T-helper 2 cell treated with Interferon-gamma antibody and Interleukin-4, amounts not matched to agents 5 μg/mL and 100 μg/mL, for 36 hours (primary cell): ENCODE results near the gene COL7A1.
A peak's percentile ranks its signal among the peaks of the same experiment; 100 is the strongest.
"Not testable (repeated sequence)": the region's sequence is repeated elsewhere in the genome, so short reads cannot be mapped to it uniquely, and the experiment has no call there.

Source experiments
- DNase-seq: peaks from one replicate; pipeline ENCODE4 v3.0.0; 2021; ENCODE audit warnings: low spot score
- H3K27ac Mint-ChIP-seq: one replicate; pipeline ENCODE4 v1.8.0; 2021; ENCODE audit warnings: mild to moderate bottlenecking, mixed read lengths
- H3K27me3 Mint-ChIP-seq: one replicate; pipeline ENCODE4 v1.8.0; 2021; ENCODE audit warnings: low read depth, mixed read lengths
- H3K36me3 Mint-ChIP-seq: one replicate; pipeline ENCODE4 v1.8.0; 2021; ENCODE audit warnings: low read depth, mixed read lengths
- H3K4me1 Mint-ChIP-seq: one replicate; pipeline ENCODE4 v1.8.0; 2021; ENCODE audit warnings: low read depth, mixed read lengths
- H3K4me3 Mint-ChIP-seq: one replicate; pipeline ENCODE4 v1.8.0; 2022; ENCODE audit warnings: mild to moderate bottlenecking, moderate library complexity, mixed read lengths
- H3K9me3 Mint-ChIP-seq: one replicate; pipeline ENCODE4 v1.8.0; 2021; ENCODE audit warnings: mixed read lengths

The COL7A1 gene

GRCh38 chr3:48536785-48537184 is 58.3 kb downstream of the COL7A1 start:
- no peak overlapping the region for H3K4me3 Mint-ChIP-seq
- no peak for DNase-seq
- peaks cover 3% of the 10 kb centered on the region for H3K4me1 Mint-ChIP-seq
- peaks cover 46% of the 10 kb centered on the region for H3K36me3 Mint-ChIP-seq
- no peaks in the 10 kb centered on the region for H3K9me3 Mint-ChIP-seq
- H3K27me3 Mint-ChIP-seq, result no peaks in the 10 kb centered on the region
- H3K27ac Mint-ChIP-seq, result no peak overlapping the region

DNA sequence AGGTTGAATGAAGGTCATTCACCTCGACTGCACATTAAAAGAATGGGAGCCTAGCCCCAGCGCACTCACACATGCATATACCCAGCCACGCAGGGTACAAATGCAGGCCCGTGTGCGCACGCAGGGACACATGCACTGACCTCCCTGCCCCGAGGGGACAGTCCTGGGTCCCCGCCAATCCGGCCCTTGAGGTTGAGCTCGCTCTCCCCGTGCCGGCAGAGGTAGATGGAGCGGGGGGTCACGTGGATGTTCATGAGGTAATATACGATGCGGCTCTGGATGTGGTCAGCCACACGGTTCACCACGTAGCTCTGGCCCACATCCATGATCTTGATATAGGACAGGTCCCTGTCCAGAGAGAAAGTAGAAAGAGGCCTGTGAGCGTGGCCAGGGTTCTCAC is 59.0 kb downstream of the COL7A1 start:
- no peak overlapping the region for H3K4me3 Mint-ChIP-seq
- peaks cover 3% of the 10 kb centered on the region for H3K4me1 Mint-ChIP-seq
- DNase-seq, result no peak
- H3K27ac Mint-ChIP-seq, result no peak overlapping the region
- no peaks in the 10 kb centered on the region for H3K9me3 Mint-ChIP-seq
- no peaks in the 10 kb centered on the region for H3K27me3 Mint-ChIP-seq
- H3K36me3 Mint-ChIP-seq, result peaks cover 45% of the 10 kb centered on the region

DNA sequence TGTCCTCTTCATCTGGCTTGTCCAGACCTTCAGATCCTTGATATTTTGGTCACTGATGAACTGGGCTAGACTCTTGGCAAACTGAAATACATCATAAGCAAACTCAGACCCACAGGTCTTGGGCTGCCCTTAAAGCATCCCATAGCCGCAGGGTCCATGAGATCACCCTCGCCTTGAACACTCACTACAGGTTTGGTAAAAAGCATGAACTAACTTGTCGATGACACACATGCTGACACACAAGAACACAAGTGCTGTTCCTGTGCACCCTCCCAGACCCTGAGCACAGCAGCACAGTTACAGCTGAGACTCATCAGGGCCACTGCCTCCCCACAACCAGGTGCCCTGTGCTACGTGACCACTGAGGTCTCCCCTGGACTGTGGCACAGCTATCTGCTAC is 59.6 kb downstream of the COL7A1 start:
- no peak overlapping the region for H3K27ac Mint-ChIP-seq

GRCh38 chr3:48532977-48533337 is 62.2 kb downstream of the COL7A1 start:
- Mint-ChIP-seq H3K4me1 (peaks cover 3% of the 10 kb centered on the region), H3K36me3 (peaks cover 52% of the 10 kb centered on the region), H3K4me3 (no peak overlapping the region), H3K27me3 (no peaks in the 10 kb centered on the region), H3K27ac (no peak overlapping the region), H3K9me3 (no peaks in the 10 kb centered on the region)
- DNase-seq, result no peak

More for the DNA sequence above, 59.6 kb downstream of the COL7A1 start:
- Mint-ChIP-seq H3K4me3 (no peak overlapping the region), H3K36me3 (peaks cover 45% of the 10 kb centered on the region), H3K9me3 (no peaks in the 10 kb centered on the region), H3K4me1 (peaks cover 3% of the 10 kb centered on the region), H3K27me3 (no peaks in the 10 kb centered on the region)
- DNase-seq, result no peak

DNA sequence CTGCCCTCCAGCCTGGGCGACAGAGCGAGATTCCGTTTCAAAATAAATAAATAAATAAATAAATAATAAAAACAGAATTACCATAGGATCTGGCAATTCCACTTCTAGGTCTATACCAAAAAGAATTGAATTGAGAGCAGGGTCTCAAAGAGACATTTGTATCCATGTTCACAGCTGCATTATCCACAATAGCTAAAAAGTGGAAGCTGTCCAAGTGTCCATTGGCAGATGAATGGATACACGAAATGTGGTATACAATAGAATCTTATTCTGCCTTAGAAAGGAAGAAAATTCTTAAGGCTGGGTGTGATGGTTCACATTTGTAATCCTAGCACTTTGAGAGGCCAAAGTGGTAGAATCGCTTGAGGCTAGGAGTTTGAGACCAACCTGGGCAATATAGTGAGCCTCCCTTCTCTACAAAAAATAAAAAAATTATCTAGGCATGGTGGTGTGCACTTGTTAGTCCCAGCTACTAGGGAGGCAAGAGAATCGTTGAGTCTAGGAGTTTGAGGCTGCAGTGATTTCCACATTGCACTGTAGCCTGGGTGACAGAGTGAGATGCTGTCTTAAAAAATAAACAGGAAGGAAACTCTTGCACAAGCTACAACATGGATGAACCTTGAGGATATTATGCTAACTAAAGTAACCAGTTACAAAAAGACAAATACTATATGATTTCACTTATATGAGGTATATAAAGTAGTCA is 62.7 kb downstream of the COL7A1 start:
- H3K4me1 Mint-ChIP-seq, result peaks cover 3% of the 10 kb centered on the region

GRCh38 chr3:48530701-48531100 is 64.4 kb downstream of the COL7A1 start:
- not testable (repeated sequence) for H3K9me3 Mint-ChIP-seq, H3K27me3 Mint-ChIP-seq, H3K4me3 Mint-ChIP-seq, DNase-seq, H3K4me1 Mint-ChIP-seq, H3K27ac Mint-ChIP-seq
- peaks cover 57% of the 10 kb centered on the region for H3K36me3 Mint-ChIP-seq

More for the DNA sequence above, 62.7 kb downstream of the COL7A1 start:
- H3K27ac Mint-ChIP-seq, result no peak overlapping the region
- peaks cover 55% of the 10 kb centered on the region for H3K36me3 Mint-ChIP-seq
- DNase-seq, result no peak
- no peak overlapping the region for H3K4me3 Mint-ChIP-seq
- H3K9me3 Mint-ChIP-seq, result no peaks in the 10 kb centered on the region
- H3K27me3 Mint-ChIP-seq, result no peaks in the 10 kb centered on the region

DNA sequence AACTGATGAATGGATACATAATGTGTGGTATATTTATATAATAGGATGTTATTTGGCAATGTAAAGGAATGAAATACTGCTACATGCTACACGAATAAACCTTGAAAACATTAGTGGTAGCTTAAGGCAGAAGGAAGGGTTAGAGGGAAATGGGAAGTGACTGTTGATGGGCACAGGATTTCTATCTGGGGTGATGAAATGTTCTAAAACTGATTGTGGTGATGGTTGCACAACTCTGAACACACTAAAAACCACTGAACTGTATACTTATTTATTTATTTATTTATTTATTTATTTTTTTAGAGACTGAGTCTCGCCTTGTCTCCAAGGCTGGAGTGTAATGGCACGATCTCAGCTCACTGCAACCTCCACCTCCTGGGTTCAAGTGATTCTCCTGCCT is 66.4 kb downstream of the COL7A1 start:
- peaks cover 3% of the 10 kb centered on the region for H3K4me1 Mint-ChIP-seq
- no peak for DNase-seq
- no peak overlapping the region for H3K27ac Mint-ChIP-seq
- no peaks in the 10 kb centered on the region for H3K9me3 Mint-ChIP-seq
- H3K36me3 Mint-ChIP-seq, result peaks cover 45% of the 10 kb centered on the region
- H3K4me3 Mint-ChIP-seq, result no peak overlapping the region
- H3K27me3 Mint-ChIP-seq, result no peaks in the 10 kb centered on the region

DNA sequence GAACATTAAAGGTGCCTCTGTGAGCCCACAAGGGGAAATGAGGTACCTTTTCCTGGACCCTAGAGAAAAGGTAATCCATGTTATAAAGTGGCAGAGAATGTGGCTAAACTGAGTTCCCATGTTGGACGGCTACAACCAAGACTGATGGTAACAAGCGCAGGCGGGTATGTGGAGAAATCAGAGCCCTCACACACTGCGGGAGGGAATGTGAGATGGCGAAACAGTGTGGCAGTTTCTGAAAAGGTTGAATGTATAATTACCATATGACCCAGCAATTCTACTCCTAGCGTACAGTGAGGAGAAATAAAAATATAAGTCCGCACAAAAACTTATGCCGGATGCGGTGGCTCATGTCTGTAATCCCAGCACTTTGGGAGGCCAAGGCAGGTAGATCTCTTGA is 67.1 kb downstream of the COL7A1 start:
- Mint-ChIP-seq H3K4me3 (no peak overlapping the region), H3K9me3 (no peaks in the 10 kb centered on the region), H3K27me3 (no peaks in the 10 kb centered on the region), H3K36me3 (peaks cover 42% of the 10 kb centered on the region), H3K27ac (no peak overlapping the region), H3K4me1 (peaks cover 3% of the 10 kb centered on the region)
- no peak for DNase-seq

- no peak overlapping the region for H3K27ac Mint-ChIP-seq
- H3K4me3 Mint-ChIP-seq, result no peak overlapping the region
- no peaks in the 10 kb centered on the region for H3K27me3 Mint-ChIP-seq
- peaks cover 34% of the 10 kb centered on the region for H3K36me3 Mint-ChIP-seq
- no peak for DNase-seq
- no peaks in the 10 kb centered on the region for H3K9me3 Mint-ChIP-seq
- no peaks in the 10 kb centered on the region for H3K4me1 Mint-ChIP-seq
Measured at GRCh38 chr3:48524970-48525369, 70.2 kb downstream of the COL7A1 start.

DNA sequence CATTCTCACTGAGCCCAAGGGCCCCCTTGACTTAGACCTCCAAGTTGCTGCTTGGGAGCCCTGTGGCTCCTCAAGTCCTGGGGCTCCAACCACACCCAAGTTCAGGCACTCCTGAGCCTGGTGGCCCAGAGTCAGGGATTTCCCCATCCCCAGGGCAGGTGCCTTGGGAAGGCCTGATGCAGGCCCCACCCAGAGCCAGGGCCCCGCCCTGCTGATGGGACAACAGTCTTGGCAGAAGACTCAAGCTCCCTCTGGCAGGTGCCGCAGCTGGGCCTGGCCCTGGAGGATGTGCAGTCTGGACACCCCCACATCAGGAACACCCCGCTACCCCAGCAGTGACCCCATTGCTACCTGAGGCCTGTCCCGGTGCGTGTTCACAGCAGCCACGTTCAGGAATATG is 73.5 kb downstream of the COL7A1 start:
- DNase-seq, result no peak
- peaks cover 15% of the 10 kb centered on the region for H3K36me3 Mint-ChIP-seq
- no peaks in the 10 kb centered on the region for H3K9me3 Mint-ChIP-seq
- H3K4me3 Mint-ChIP-seq, result no peak overlapping the region
- H3K27me3 Mint-ChIP-seq, result no peaks in the 10 kb centered on the region
- peaks cover 26% of the 10 kb centered on the region for H3K4me1 Mint-ChIP-seq
- no peak overlapping the region for H3K27ac Mint-ChIP-seq

- Mint-ChIP-seq H3K36me3 (peaks cover 7% of the 10 kb centered on the region), H3K4me3 (no peak overlapping the region), H3K27ac (peak overlapping the region; percentile 20), H3K9me3 (no peaks in the 10 kb centered on the region), H3K4me1 (peaks cover 46% of the 10 kb centered on the region), H3K27me3 (no peaks in the 10 kb centered on the region)
- no peak for DNase-seq
Measured at GRCh38 chr3:48519277-48519643, 75.9 kb downstream of the COL7A1 start.

GRCh38 chr3:48518638-48519276 is 76.4 kb downstream of the COL7A1 start:
- peaks cover 8% of the 10 kb centered on the region for H3K36me3 Mint-ChIP-seq
- peak overlapping the region; percentile 73 for H3K27ac Mint-ChIP-seq
- no peak for DNase-seq
- peak overlapping the region; percentile 4 for H3K4me3 Mint-ChIP-seq
- no peaks in the 10 kb centered on the region for H3K27me3 Mint-ChIP-seq
- peaks cover 51% of the 10 kb centered on the region for H3K4me1 Mint-ChIP-seq
- no peaks in the 10 kb centered on the region for H3K9me3 Mint-ChIP-seq

- Mint-ChIP-seq H3K27me3 (no peaks in the 10 kb centered on the region), H3K4me3 (no peak overlapping the region), H3K36me3 (peaks cover 6% of the 10 kb centered on the region), H3K9me3 (no peaks in the 10 kb centered on the region), H3K27ac (peak overlapping the region; percentile 73), H3K4me1 (peaks cover 52% of the 10 kb centered on the region)
- DNase-seq, result no peak
Measured at GRCh38 chr3:48518069-48518468, 77.1 kb downstream of the COL7A1 start.

DNA sequence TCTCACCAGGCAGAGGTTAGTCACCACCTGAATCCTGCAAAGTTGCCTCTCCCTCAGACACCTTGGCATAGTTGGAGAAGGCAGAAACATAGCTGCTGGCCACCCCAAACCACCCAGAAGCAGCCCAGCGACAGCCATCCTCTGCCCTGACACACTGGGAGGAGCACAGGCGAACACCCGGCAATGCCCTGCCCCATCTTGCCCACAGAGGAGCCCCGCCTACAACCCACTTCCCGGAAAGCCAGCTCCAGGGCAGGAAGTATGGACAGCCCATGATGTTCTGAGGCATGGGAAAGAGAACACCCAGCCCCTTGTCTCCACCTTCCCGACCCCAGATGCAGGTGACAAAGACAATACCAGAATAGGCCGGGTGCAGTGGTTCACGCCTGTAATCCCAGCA is 78.6 kb downstream of the COL7A1 start:
- Mint-ChIP-seq H3K27ac (peak overlapping the region; percentile 55), H3K36me3 (peaks cover 9% of the 10 kb centered on the region), H3K4me3 (peak overlapping the region; percentile 65), H3K4me1 (peaks cover 57% of the 10 kb centered on the region), H3K9me3 (no peaks in the 10 kb centered on the region), H3K27me3 (no peaks in the 10 kb centered on the region)
- no peak for DNase-seq
